Measurements from ENCODE around the gene TTLL5.

Gene TTLL5

GRCh38 chr14:75742867-75743266, 81.8 kb downstream of the TTLL5 start:
- DNase-seq, result no peak

GRCh38 chr14:75747899-75748298, 86.9 kb downstream of the TTLL5 start:
- no peak for DNase-seq

GRCh38 chr14:75748336-75748735, 87.3 kb downstream of the TTLL5 start:
- DNase-seq, result no peak

- DNase-seq, result no peak
Measured at GRCh38 chr14:75751296-75751695, 90.2 kb downstream of the TTLL5 start.

- DNase-seq, result no peak
Measured at GRCh38 chr14:75752086-75752485, 91.0 kb downstream of the TTLL5 start.

- no peak for DNase-seq
Measured at GRCh38 chr14:75752907-75753594, 92.0 kb downstream of the TTLL5 start.

GRCh38 chr14:75753696-75754095, 92.7 kb downstream of the TTLL5 start:
- DNase-seq, result no peak

GRCh38 chr14:75757644-75758402, 96.8 kb downstream of the TTLL5 start:
- no peak for DNase-seq

- DNase-seq, result no peak
Measured at GRCh38 chr14:75764020-75764419, 103.0 kb downstream of the TTLL5 start.

GRCh38 chr14:75769047-75769685, 108.1 kb downstream of the TTLL5 start:
- DNase-seq, result no peak

- no peak for DNase-seq
Measured at GRCh38 chr14:75770635-75771034, 109.6 kb downstream of the TTLL5 start.

GRCh38 chr14:75771595-75771994, 110.5 kb downstream of the TTLL5 start:
- no peak for DNase-seq

GRCh38 chr14:75773046-75773445, 112.0 kb downstream of the TTLL5 start:
- DNase-seq, result no peak

GRCh38 chr14:75781096-75781495, 120.0 kb downstream of the TTLL5 start:
- DNase-seq, result no peak

GRCh38 chr14:75783184-75783583, 122.1 kb downstream of the TTLL5 start:
- DNase-seq, result no peak

GRCh38 chr14:75783602-75784313, 122.7 kb downstream of the TTLL5 start:
- DNase-seq, result no peak

- DNase-seq, result no peak
Measured at GRCh38 chr14:75784314-75784686, 123.3 kb downstream of the TTLL5 start.

GRCh38 chr14:75793806-75794205, 132.8 kb downstream of the TTLL5 start:
- DNase-seq, result no peak

- DNase-seq, result no peak
Measured at GRCh38 chr14:75794615-75795038, 133.6 kb downstream of the TTLL5 start.

- no peak for DNase-seq
Measured at GRCh38 chr14:75800792-75801191, 139.7 kb downstream of the TTLL5 start.

- no peak for DNase-seq
Measured at GRCh38 chr14:75802486-75802885, 141.4 kb downstream of the TTLL5 start.

GRCh38 chr14:75803765-75804164, 142.7 kb downstream of the TTLL5 start:
- DNase-seq, result no peak

GRCh38 chr14:75804570-75805275, 143.7 kb downstream of the TTLL5 start:
- DNase-seq, result no peak
